ENCODE measurements around the gene ATAD2B. TPM values are rescaled to one million over a fixed set of nuclear protein-coding genes. Genes with fewer than 3 reads are reported as not detected.

The ATAD2B gene
- total RNA-seq, 1 donor from 2014 or later, result 68.5 TPM

DNA sequence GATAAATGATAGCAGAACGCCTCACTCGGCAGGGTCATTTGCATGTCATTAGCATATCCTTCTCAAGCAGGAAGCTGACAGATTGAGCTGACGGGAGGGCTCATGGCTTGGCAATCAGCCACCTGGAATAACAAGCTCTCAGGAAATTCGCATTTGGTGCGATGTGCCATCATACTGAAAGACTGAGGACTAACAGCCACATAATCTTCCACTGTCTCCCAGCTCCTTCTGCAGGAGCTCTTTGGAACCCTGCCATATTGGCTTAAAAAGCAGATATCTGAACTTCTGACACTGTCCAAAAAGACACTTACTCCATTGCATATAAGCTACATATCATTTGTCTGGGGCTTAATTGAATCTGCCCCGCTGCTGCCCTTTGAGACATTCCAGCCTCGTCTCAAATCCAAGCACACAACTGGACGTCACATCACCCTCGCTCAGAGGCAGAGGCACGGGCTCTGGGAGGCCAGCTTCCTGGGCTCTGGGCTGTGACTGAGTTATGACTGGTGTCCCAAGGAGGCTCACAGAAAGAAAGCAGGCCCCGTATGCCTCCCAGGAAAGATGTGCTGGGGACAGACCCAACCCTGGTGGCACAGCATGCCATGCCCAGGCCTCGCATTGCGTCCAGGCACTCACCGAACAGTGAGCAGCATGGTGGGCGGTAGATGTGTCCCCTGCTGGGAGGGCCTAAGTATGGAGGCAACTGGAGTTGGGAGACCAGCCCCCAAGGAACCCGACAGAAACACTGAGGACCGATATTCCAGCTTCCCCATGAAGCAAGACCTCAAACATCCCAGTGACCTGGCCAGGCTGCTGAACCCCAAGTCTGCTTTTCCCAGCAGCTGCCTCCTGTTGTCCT is 228.0 kb downstream of the ATAD2B start:
- no peak for DNase-seq

Other genes with a start within 250 kb of the ATAD2B start
- 53.5 TPM for gene UBXN2A, start 13.3 kb upstream of the ATAD2B start, total RNA-seq
- not detected for gene MFSD2B, start 83.0 kb upstream of the ATAD2B start, total RNA-seq
- 23.7 TPM for gene WDCP, start 120.3 kb upstream of the ATAD2B start, total RNA-seq
- gene FKBP1B, start 122.6 kb upstream of the ATAD2B start, total RNA-seq, result 60.0 TPM
- 124 TPM for gene SF3B6, start 149.2 kb upstream of the ATAD2B start, total RNA-seq
- 11.9 TPM for gene TP53I3, start 157.7 kb upstream of the ATAD2B start, total RNA-seq
- 0.47 TPM for gene PFN4, start 196.2 kb upstream of the ATAD2B start, total RNA-seq
- 109 TPM for gene FAM228B, start 196.3 kb upstream of the ATAD2B start, total RNA-seq
- gene FAM228A, start 247.9 kb upstream of the ATAD2B start, total RNA-seq, result 3.9 TPM

All from occipital lobe (tissue), 2 donors.